HepG2 (cell line): ENCODE results near the gene ACTA2. TPM values are rescaled to one million over a fixed set of nuclear protein-coding genes. Genes with fewer than 3 reads are reported as not detected.

Experiments used
- ATAC-seq: fragments of 200-7000 bp; cut with Tn5 transposase; 3 replicates; pipeline ENCODE4 v1.9.1; 2020; ENCODE audit warnings: mild to moderate bottlenecking, moderate library complexity
- BruUV-seq: library from RNA; stranded (reverse); fragments of 400-500 nt; replicated peaks from 2 replicates; lab custom pipeline; 2021; lab: Mats Ljungman, UMichigan
- CTCF ChIA-PET: fragments of 300-600 bp; formaldehyde crosslinking; extraction: SDS; loops from one replicate; lab custom pipeline; 2021; ENCODE audit warnings: low total read pairs, inconsistent platforms, low intra/inter-chr PET ratio; lab: Yijun Ruan, JAX
- POLR2A ChIA-PET: fragments of 350-600 bp; sonication (Branson Sonifier 250); formaldehyde crosslinking; loops from one replicate; lab custom pipeline; 2020; ENCODE audit warnings: antibody characterized with exemption, inconsistent platforms; lab: Yijun Ruan, JAX
- DNase-seq: peaks from one replicate; pipeline ENCODE4 v3.0.0-alpha.2; 2015; ENCODE audit warnings: low spot score
- FAIRE-seq: peaks from 3 replicates; lab custom pipeline; 2011; peaks lifted over from hg19 to GRCh38; lab: Jason Lieb, UNC
- H2AFZ ChIP-seq: one replicate; pipeline ENCODE4 v1.6.1; 2011; ENCODE audit warnings: low read length, inconsistent platforms
- H3K27ac ChIP-seq: fragments of 300-600 bp; 3 replicates; pipeline ENCODE4 v1.8.0; 2011; ENCODE audit warnings: mixed run types, mild to moderate bottlenecking, mixed read lengths, low read length, inconsistent platforms; ENCODE audit not compliant: insufficient read depth; ENCODE audit errors: extremely low read length
- H3K27me3 ChIP-seq, 2 experiments: fragments of 200-600 bp in 1 of 2; 2 replicates in 1 of 2; 3 replicates in 1 of 2; pipeline versions ENCODE4 v1.6.0 to v1.8.0; 2011; ENCODE audit warnings: low read length in 2 of 2, mild to moderate bottlenecking in 2 of 2, moderate library complexity in 2 of 2, inconsistent platforms in 1 of 2; ENCODE audit not compliant: insufficient read depth in 2 of 2, control insufficient read depth in 1 of 2
- H3K36me3 ChIP-seq, 2 experiments: fragments of 200-600 bp in 1 of 2; replicated peaks in 1 of 2; 2 replicates in 1 of 2; 3 replicates in 1 of 2; pipeline versions ENCODE4 v1.5.1 to v1.8.0; 2011; ENCODE audit warnings: low read length in 2 of 2, inconsistent platforms in 1 of 2; ENCODE audit not compliant: insufficient read depth in 2 of 2, control insufficient read depth in 1 of 2
- H3K4me1 ChIP-seq: 2 replicates; pipeline ENCODE4 v1.5.1; 2012; ENCODE audit warnings: low read length, inconsistent platforms; ENCODE audit not compliant: insufficient read depth
- H3K4me2 ChIP-seq: 2 replicates; pipeline ENCODE4 v1.6.0; 2011; ENCODE audit warnings: low read depth, low read length, inconsistent platforms
- H3K4me3 ChIP-seq, 3 experiments: fragments of 200-600 bp in 1 of 3; sonication (generic), shearing (Covaris generic) in 1 of 3; replicated peaks in 1 of 3; 2 replicates each; pipeline ENCODE4 v1.5.1; 2011 to 2016; ENCODE audit warnings: low read length in 3 of 3, inconsistent platforms in 2 of 3, low read depth in 2 of 3, mild to moderate bottlenecking in 2 of 3, control low read depth in 1 of 3, mixed read lengths in 1 of 3; ENCODE audit not compliant: insufficient read depth in 1 of 3
- H3K79me2 ChIP-seq: one replicate; pipeline ENCODE4 v1.6.1; 2011; ENCODE audit warnings: low read length, inconsistent platforms; ENCODE audit not compliant: insufficient read depth
- H3K9ac ChIP-seq: 2 replicates; pipeline ENCODE4 v1.6.0; 2011; ENCODE audit warnings: mild to moderate bottlenecking, low read depth, low read length, inconsistent platforms; ENCODE audit not compliant: insufficient read depth
- H3K9me3 ChIP-seq: 2 replicates; pipeline ENCODE4 v1.5.1; 2012; ENCODE audit warnings: mild to moderate bottlenecking, low read length
- H4K20me1 ChIP-seq: 2 replicates; pipeline ENCODE4 v1.6.0; 2011; ENCODE audit warnings: inconsistent platforms, mild to moderate bottlenecking, low read length, moderate library complexity; ENCODE audit not compliant: insufficient read depth
- ARID2 ChIP-seq: sonication (generic); formaldehyde crosslinking; IDR thresholded peaks from 2 replicates; pipeline ENCODE4 v1.8.1; 2022; ENCODE audit warnings: mild to moderate bottlenecking, missing genetic modification reagents, borderline replicate concordance
- EED ChIP-seq: sonication (generic); formaldehyde crosslinking; IDR thresholded peaks from 2 replicates; pipeline ENCODE4 v1.5.0; 2020; ENCODE audit warnings: mild to moderate bottlenecking, missing genetic modification reagents
- NFKBIZ ChIP-seq: IDR thresholded peaks from 2 replicates; pipeline ENCODE4 v1.6.1; 2018; ENCODE audit warnings: missing genetic modification reagents, missing compliant biosample characterization
- NR1H2 ChIP-seq: sonication (generic); formaldehyde crosslinking; IDR thresholded peaks from 2 replicates; pipeline ENCODE4 v1.8.1; 2022; ENCODE audit warnings: low read depth, missing genetic modification reagents, borderline replicate concordance
- WGBS: methylation state at CpG from one replicate; pipeline ENCODE4 v1.1.6; 2017; ENCODE audit warnings: low lambda C conversion rate; 5-methylcytosine and 5-hydroxymethylcytosine counted together
- in situ Hi-C: cut with HindIII; loops from 2 replicates; pipeline ENCODE4 v1.10.0; 2017; ENCODE audit warnings: low pct_unique_long_range_greater_than_20kb; ENCODE audit not compliant: extremely low pct_ligation_motif_present
- intact Hi-C: fragments of 100-400 bp; cut with micrococcal nuclease; formaldehyde crosslinking; loops from one replicate; pipeline ENCODE4 v1.10.0; 2022; ENCODE audit not compliant: unreplicated experiment
- polyA plus RNA-seq, 8 experiments: library from polyadenylated mRNA; depleted of rRNA in 3 of 8; stranded (reverse) in 7 of 8; unstranded in 1 of 8; fragments of >200 nt; fragmentation: Illumina TruSeq in 4 of 8; extraction: Trizol in 4 of 8; gene quantifications; 2 replicates each; pipeline versions ENCODE4 v1.2.1 to v1.2.3, GENCODE V29; 2011 to 2016; ENCODE audit warnings: low read depth in 4 of 8, missing spikeins in 1 of 8, mixed read lengths in 1 of 8; ENCODE audit not compliant: insufficient read depth in 1 of 8
- total RNA-seq, 5 experiments: library from RNA; depleted of rRNA; stranded (reverse); fragments of >200 nt; fragmentation: Illumina TruSeq; extraction: Trizol; gene quantifications; 2 replicates each; pipeline ENCODE4 v1.2.3, GENCODE V29; 2016; ENCODE audit warnings: low read depth in 1 of 5
- TF ChIP-seq, protein P1 (sequence below), 2 experiments: sonication (generic) in 1 of 2; formaldehyde crosslinking in 1 of 2; IDR thresholded peaks; 2 replicates each; pipeline versions ENCODE4 v1.4.0 to v1.6.1; 2016 to 2020; ENCODE audit warnings: borderline replicate concordance in 1 of 2, low read depth in 1 of 2, mild to moderate bottlenecking in 1 of 2, missing genetic modification reagents in 1 of 2
- TF ChIP-seq, protein P2 (sequence below): sonication (generic); formaldehyde crosslinking; IDR thresholded peaks from 2 replicates; pipeline ENCODE4 v1.8.0; 2022; ENCODE audit warnings: low read depth, missing genetic modification reagents
- TF ChIP-seq, protein P3 (sequence below): sonication (generic); formaldehyde crosslinking; IDR thresholded peaks from 2 replicates; pipeline ENCODE4 v1.4.0; 2020; ENCODE audit warnings: missing genetic modification reagents, borderline replicate concordance

The ACTA2 gene
- total and polyA plus RNA-seq, 2 of the 13 experiments (the other 11 are each of a cell fraction or from before 2014, with no cell fraction given), result 21.8 to 59.9 TPM

DNA sequence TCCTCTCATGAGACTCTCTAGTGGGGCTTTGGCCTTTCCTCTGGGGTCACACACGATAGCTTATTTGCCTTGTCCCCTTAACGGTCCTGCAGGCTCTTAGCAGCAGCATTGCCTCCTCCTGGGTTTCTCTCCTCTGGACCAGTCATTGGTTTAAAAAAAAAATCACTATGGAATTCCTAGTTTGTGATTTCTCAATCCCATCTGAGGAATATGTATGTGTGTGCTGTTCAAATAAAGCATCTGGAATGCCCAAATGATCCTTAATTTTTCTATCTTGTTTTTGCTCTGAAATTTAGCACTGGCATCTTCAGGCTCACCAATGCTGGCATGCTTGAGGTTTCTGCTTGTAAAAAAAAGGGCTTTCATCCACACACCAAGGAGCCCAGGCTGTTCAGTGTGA, 30.5 kb downstream of the ACTA2 start:
- Histone ChIP-seq H2AFZ (no peak overlapping the region), H3K27ac (no peak overlapping the region), H3K27me3 (no peaks in the 10 kb centered on the region), H3K4me3 (no peak overlapping the region), H3K4me2 (no peak overlapping the region), H3K36me3 (no peaks in the 10 kb centered on the region), H3K4me1 (no peaks in the 10 kb centered on the region), H3K9me3 (no peaks in the 10 kb centered on the region), H3K79me2 (no peaks in the 10 kb centered on the region), H4K20me1 (no peaks in the 10 kb centered on the region), H3K9ac (no peak overlapping the region)
- POLR2A ChIA-PET, result no interaction called here
- WGBS, result 62% methylated on average over 2 of the region's 2 CpGs
- intact Hi-C loops, result no loop called here
- FAIRE-seq, result no peak
- CTCF ChIA-PET, result no interaction called here
- TF ChIP-seq ARID2 (CRISPR knock-in tag), result no peak
- TF ChIP-seq, protein P1, sequence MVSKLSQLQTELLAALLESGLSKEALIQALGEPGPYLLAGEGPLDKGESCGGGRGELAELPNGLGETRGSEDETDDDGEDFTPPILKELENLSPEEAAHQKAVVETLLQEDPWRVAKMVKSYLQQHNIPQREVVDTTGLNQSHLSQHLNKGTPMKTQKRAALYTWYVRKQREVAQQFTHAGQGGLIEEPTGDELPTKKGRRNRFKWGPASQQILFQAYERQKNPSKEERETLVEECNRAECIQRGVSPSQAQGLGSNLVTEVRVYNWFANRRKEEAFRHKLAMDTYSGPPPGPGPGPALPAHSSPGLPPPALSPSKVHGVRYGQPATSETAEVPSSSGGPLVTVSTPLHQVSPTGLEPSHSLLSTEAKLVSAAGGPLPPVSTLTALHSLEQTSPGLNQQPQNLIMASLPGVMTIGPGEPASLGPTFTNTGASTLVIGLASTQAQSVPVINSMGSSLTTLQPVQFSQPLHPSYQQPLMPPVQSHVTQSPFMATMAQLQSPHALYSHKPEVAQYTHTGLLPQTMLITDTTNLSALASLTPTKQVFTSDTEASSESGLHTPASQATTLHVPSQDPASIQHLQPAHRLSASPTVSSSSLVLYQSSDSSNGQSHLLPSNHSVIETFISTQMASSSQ (IDR thresholded peaks at IDR 0.05; ENCODE audit: low read depth), result no peak
- TF ChIP-seq, protein P1 (CRISPR knock-in tag; IDR thresholded peaks at IDR 0.05; ENCODE audit: borderline replicate concordance), result no peak
- in situ Hi-C loops, result no loop called here
- BruUV-seq, result no TSS peak
- DNase-seq, result no peak
- ATAC-seq, result no peak

DNA sequence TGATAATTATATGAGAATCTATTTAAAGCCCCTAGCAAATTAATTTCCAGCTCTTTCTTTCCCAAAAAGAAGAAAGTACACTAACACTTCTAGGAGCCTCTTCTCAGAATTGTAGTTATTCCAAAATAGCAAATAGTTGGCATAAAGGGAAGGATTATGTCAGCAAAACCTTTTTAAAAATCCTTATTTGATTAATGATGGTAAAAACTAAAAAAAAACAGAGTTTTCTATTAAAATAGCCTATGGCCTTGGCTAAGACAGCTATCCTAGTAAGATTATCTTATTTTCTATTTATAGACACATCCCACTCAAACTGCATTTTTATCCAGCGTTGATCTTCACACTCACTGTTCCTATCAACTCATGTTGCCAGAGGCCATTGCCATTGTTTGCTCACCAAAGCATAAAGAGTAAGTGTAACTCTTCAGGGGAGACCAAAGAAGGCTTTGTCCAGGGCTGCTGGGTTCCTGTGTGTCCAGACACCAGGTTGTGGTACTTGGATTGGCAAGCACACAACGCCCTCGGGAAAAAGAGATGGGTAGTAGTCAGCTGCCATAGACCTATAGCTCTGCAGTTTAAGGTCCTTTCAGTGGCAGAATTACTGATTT, 31.5 kb downstream of the ACTA2 start:
- H3K9me3 ChIP-seq, result no peaks in the 10 kb centered on the region
- ChIA-PET POLR2A (no interaction called here), CTCF (no interaction called here)
- no peaks in the 10 kb centered on the region for H3K79me2 ChIP-seq
- DNase-seq (no peak), ATAC-seq (no peak), FAIRE-seq (no peak)
- BruUV-seq, result no TSS peak
- no peaks in the 10 kb centered on the region for H3K4me1 ChIP-seq
- TF ChIP-seq, protein P2, sequence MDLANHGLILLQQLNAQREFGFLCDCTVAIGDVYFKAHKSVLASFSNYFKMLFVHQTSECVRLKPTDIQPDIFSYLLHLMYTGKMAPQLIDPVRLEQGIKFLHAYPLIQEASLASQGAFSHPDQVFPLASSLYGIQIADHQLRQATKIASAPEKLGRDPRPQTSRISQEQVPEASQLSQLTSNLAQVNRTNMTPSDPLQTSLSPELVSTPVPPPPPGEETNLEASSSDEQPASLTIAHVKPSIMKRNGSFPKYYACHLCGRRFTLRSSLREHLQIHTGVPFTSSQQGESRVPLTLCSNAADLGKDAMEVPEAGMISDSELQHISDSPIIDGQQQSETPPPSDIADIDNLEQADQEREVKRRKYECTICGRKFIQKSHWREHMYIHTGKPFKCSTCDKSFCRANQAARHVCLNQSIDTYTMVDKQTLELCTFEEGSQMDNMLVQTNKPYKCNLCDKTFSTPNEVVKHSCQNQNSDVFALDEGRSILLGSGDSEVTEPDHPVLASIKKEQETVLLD (CRISPR knock-in tag), result no peak
- no peak for TF ChIP-seq EED (CRISPR knock-in tag)
- TF ChIP-seq, protein P3, sequence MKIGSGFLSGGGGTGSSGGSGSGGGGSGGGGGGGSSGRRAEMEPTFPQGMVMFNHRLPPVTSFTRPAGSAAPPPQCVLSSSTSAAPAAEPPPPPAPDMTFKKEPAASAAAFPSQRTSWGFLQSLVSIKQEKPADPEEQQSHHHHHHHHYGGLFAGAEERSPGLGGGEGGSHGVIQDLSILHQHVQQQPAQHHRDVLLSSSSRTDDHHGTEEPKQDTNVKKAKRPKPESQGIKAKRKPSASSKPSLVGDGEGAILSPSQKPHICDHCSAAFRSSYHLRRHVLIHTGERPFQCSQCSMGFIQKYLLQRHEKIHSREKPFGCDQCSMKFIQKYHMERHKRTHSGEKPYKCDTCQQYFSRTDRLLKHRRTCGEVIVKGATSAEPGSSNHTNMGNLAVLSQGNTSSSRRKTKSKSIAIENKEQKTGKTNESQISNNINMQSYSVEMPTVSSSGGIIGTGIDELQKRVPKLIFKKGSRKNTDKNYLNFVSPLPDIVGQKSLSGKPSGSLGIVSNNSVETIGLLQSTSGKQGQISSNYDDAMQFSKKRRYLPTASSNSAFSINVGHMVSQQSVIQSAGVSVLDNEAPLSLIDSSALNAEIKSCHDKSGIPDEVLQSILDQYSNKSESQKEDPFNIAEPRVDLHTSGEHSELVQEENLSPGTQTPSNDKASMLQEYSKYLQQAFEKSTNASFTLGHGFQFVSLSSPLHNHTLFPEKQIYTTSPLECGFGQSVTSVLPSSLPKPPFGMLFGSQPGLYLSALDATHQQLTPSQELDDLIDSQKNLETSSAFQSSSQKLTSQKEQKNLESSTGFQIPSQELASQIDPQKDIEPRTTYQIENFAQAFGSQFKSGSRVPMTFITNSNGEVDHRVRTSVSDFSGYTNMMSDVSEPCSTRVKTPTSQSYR (CRISPR knock-in tag), result no peak
- no peak for TF ChIP-seq NR1H2 (CRISPR knock-in tag)
- TF ChIP-seq NFKBIZ (CRISPR knock-in tag), result no peak
- H3K4me3 ChIP-seq, result no peak overlapping the region
- intact Hi-C loops, result no loop called here
- in situ Hi-C loops, result no loop called here
- no peak overlapping the region for H3K4me2 ChIP-seq
- H3K27ac ChIP-seq, result no peak overlapping the region
- H2AFZ ChIP-seq, result no peak overlapping the region
- no peaks in the 10 kb centered on the region for H3K27me3 ChIP-seq
- no peaks in the 10 kb centered on the region for H3K36me3 ChIP-seq
- H4K20me1 ChIP-seq, result no peaks in the 10 kb centered on the region
- H3K9ac ChIP-seq, result no peak overlapping the region
- WGBS, result 76% methylated on average over 3 of the region's 3 CpGs
